Erythroblast (primary cell): ENCODE measurements around the gene CTNNA3.
"Not testable (repeated sequence)": the region's sequence is repeated elsewhere in the genome, so short reads cannot be mapped to it uniquely, and the experiment has no call there.

Source experiments
- DNase-seq, 2 experiments: peaks; one replicate each; lab custom pipeline; 2025; lab: John Stamatoyannopoulos, UW
- GATA1 ChIP-seq: IDR thresholded peaks from 2 replicates; pipeline ENCODE4 v1.6.1; 2011; ENCODE audit warnings: low read depth, mild to moderate bottlenecking, control low read depth, low read length, moderate library complexity
- POLR2A ChIP-seq: IDR thresholded peaks from 2 replicates; pipeline ENCODE4 v1.6.1; 2011; ENCODE audit warnings: mild to moderate bottlenecking, low read length

The CTNNA3 gene

GRCh38 chr10:67533376-67533775 is 162.6 kb downstream of the CTNNA3 start:
- TF ChIP-seq GATA1: no peak
- TF ChIP-seq POLR2A: no peak
- no peak for DNase-seq

DNA sequence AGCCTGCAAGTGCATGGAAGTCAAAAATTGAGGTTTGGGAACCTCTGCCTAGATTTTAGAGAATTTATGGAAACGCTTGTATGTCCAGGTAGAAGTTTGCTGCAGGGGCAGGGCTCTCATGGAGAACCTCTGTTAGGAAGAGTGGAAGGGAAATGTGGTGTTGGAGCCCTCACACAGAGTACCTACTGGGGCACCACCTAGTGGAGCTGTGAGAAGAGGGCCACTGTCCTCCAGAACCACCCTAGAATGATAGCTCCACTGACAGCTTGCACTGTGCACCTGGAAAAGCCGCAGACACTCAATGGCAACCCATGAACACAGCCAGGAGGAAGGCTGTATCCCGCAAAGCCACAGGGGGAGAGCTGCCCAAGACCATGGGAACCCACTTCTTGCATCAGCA is 165.0 kb downstream of the CTNNA3 start:
- not testable (repeated sequence) for DNase-seq

DNA sequence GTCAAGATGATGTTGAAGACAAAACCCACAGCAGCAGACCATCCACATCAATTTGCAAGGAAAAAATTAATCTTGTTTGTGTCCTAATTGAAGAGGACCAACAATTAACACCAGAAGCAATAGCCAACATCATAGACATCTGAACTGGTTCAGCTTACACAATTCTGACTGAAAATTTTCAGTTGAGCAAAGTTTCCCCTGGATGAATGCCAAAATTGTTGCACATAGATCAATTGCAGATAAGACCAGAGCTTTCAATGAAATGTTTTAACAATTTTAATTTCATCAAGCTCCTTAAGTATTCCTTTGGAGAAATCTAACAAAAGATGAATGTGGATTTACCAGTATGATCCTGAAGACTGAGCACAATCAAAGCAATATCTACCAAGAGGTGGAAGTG is 168.6 kb downstream of the CTNNA3 start:
- TF ChIP-seq POLR2A: no peak
- TF ChIP-seq GATA1: no peak
- no peak for DNase-seq

DNA sequence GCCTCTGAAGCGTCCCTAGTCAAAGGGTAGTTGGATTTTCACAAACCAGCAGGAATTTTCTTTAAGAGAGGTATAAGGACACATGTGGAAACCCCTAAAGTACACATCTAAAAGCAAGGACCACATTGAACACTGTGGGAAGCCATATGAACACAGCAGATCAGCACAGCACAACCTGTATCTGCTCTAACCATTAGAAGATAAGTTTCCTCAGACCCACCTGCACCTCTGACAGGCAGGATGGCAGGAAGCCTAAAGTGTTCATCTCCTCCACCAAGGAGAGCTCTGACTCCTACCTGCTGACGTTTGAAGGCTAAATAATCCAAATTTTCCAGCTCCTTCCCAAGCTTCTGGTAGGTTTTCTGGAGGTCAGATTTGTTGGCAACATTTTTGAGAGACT is 174.4 kb downstream of the CTNNA3 start:
- no peak for DNase-seq
- TF ChIP-seq GATA1: no peak
- TF ChIP-seq POLR2A: no peak

DNA sequence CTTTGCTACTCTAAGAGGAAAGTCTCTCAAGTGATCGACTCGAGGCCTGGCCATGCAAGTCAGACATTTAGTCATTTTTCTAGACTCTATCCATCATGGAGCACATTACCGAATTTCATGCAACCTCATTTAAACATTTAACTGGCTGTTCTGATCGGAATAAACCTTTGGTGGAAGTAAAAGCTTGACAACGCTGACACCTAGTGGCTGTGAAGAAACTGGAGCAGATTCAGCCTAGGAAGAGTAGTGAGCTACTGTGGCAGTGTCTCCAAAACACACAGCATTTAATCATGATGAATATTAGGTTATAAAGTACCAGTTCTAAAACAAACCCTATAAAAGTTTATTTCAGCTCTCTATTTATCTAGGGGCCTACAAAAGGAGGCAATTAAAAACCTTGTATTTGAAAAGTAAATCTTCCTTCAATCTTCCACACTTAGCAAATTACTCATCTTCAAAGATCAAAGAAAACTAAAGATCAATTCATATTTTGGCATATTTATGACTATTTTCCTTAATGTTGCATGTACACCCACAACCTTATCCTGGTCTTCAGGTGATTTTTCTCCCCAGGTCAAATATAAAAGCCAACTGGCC is 175.0 kb downstream of the CTNNA3 start:
- TF ChIP-seq POLR2A (no peak), GATA1 (no peak)
- DNase-seq: peak; percentile 26 to 58

DNA sequence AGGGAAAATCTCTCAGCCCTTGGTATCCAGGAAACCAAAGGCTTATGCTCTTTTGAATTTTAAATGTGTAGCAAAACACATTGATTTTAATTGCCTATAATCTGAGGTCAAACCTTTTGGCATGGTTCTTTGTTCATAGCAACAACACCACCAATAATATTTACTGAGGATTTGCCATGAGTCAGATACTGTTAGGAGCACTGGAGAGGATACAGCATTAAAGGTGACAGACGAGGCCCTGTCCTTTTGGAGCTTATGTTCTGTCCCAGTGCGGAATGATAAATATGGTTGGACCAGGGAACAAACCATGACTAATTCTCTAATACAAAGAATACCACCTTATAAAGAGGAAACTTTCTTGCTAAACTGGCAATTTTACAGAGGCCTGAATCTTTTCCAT is 176.6 kb downstream of the CTNNA3 start:
- TF ChIP-seq POLR2A (no peak), GATA1 (no peak)
- no peak for DNase-seq

DNA sequence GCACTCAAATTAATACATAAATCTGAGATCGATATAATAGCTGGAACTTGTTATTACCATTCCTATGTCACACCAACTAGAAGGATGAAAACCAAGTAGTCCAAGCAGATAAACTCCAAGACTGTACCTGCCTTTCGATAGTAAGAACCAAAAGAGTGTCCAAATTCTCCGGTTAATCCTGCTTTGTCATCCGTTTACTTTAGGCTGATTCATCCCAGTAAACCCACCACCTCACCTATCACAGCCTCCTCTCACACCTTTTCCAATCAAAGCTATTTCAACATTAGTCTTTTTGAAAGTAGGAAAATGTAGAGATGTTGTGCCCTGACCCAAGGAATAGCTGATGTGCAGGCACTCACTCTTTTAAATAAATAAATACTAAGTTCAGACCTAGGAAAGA is 177.2 kb downstream of the CTNNA3 start:
- no peak for TF ChIP-seq POLR2A
- no peak for TF ChIP-seq GATA1

DNA sequence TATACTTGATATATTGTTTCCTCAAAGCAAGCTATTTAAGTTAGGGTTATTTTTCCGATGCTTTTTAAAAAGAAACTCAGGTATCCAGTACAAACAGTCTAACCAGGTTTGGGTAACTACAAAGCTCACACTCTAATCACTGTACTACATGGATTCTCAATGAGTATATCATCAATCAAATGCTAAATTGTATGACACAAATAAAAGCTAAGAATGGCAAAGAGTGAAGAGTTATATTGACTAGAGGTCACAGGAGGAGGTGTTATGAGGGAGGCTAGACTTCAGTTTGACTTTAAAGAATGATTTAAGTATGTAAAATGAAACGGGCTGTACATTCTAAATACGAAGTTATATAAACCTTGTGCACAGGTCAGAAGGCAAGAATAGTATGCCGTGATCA is 178.0 kb downstream of the CTNNA3 start:
- no peak for DNase-seq
- no peak for TF ChIP-seq POLR2A

More for the DNA sequence above, 177.2 kb downstream of the CTNNA3 start:
- DNase-seq: no peak

DNA sequence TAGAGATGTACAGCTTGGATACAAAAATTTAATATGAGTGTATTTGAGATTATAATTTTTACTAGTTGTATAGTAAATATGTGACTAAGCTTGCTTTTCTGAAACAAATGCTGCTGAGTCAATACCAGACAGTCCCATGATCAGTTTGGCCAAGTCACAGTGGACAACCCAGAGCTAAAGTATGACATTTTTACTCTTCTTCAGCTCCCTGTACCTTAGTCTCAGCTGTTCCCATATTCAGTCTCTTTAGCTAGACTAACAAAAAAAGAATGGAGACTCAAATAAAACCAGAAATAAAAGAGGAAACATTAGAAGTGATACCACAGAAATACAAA is 189.3 kb downstream of the CTNNA3 start:
- TF ChIP-seq POLR2A (no peak), GATA1 (no peak)
- no peak for DNase-seq

- no peak for TF ChIP-seq POLR2A
- no peak for TF ChIP-seq GATA1
- DNase-seq: no peak
Measured at GRCh38 chr10:67506083-67506756, 189.8 kb downstream of the CTNNA3 start.

- no peak for DNase-seq
- TF ChIP-seq POLR2A: no peak
- TF ChIP-seq GATA1: no peak
Measured at GRCh38 chr10:67492317-67493019, 203.5 kb downstream of the CTNNA3 start.

DNA sequence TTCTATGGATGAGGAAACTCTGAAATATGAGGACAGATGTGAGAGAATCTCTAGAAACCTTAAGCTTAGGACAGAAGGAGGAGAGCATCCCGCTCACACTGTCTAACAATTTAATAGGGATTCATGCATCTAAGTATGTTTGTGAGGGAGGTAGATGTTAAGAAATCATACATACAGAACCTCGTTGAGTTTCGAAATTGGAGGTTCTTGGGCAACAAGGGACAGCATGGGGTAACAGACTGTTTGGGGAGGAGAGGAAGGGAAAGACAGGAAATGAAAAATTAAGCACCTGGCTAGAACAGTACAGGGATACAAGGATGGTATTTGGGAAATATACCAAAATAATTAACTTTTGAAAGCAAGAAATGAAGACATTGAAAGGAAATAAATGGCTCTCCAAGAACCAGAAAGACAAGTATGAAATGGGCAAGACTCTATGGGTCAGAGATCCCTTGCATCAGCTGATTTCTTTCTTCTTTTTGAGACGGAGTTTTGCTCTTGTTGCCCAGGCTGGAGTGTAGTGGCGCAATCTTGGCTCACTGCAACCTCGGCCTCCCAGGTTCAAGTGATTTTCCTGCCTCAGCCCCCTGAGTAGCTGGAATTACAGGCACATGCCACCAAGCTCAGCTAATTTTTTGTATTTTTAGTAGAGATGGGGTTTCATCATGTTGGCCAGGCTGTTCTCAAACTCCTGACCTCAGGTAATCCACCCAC is 207.9 kb downstream of the CTNNA3 start:
- no peak for TF ChIP-seq GATA1
- no peak for TF ChIP-seq POLR2A
- no peak for DNase-seq

GRCh38 chr10:67487199-67487598 is 208.8 kb downstream of the CTNNA3 start:
- no peak for DNase-seq
- TF ChIP-seq GATA1 (no peak), POLR2A (no peak)

DNA sequence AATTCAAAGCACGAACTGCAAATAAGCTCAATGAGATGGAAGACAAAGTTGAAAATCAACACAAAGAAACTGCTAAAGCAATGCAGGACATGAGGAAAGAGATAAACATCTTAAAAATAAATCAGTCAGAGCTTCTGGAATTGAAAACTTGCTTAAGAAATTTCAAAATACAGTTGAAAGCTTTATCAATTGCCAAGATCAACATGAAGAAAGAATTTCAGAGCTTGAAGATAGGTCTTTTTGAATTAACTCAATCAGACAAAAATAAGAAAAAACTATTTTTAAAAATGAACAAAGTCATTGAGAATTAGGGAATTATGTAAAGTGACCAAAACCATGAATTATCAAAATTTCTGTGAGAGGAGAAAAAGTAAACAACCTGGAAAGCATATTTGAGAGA is 218.1 kb downstream of the CTNNA3 start:
- no peak for TF ChIP-seq GATA1
- TF ChIP-seq POLR2A: no peak
- no peak for DNase-seq

DNA sequence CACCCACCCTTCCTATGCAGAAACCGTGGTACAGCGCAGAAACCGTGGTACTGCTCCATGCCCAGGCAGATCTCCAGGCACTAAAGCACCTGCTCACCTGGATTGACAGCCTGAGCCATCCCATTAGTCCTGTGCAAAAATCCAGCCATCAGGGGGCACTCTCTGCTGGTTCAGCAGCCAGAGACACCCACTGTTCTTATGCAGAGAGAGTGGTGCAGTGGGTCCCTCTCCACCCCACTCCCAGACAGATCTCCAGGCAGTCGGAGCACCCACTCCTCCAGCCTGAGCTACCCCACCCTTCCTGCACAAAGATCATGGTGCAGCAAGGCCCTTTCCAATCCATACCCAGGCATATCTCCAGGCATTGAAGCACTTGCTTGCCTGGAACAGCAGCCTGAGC is 219.8 kb downstream of the CTNNA3 start:
- TF ChIP-seq POLR2A: no peak
- no peak for TF ChIP-seq GATA1

More for the DNA sequence above, 219.8 kb downstream of the CTNNA3 start:
- no peak for DNase-seq
